ENCODE data around the gene AVPR1B. TPM values are rescaled to one million over a fixed set of nuclear protein-coding genes. Genes with fewer than 3 reads are reported as not detected.
"Not testable (repeated sequence)": the region's sequence is repeated elsewhere in the genome, so short reads cannot be mapped to it uniquely, and the experiment has no call there.

AVPR1B gene
- total RNA-seq, 1 donor from 2014 or later, result not detected

GRCh38 chr1:206080026-206080820 is 37.0 kb downstream of the AVPR1B start:
- no peak for DNase-seq

- no peak for DNase-seq
These were observed 38.1 kb downstream of the AVPR1B start for GRCh38 chr1:206079135-206079534.

GRCh38 chr1:206075786-206076755 is 41.1 kb downstream of the AVPR1B start:
- no peak for DNase-seq

DNA sequence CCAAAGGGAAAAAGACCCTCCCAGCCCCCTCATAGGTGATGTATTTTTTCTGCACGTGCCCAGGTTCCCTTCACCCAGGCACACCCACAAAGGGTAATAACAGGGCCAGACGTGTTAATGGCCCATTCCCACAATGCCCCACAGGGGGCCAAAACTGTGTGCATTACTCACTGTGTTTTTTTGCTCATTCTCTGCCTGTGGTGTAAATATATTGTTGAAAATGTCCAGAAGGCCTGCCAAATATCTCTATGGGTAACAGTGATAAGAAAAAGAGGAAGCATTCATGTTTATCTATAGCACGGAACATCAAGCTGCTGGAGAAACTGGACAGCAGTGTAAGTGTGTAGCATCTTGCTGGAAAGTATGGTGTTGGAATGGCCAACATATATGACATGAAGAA is 42.3 kb downstream of the AVPR1B start:
- peak; percentile 7 for DNase-seq

GRCh38 chr1:206070627-206071304 is 46.4 kb downstream of the AVPR1B start:
- no peak for DNase-seq

DNA sequence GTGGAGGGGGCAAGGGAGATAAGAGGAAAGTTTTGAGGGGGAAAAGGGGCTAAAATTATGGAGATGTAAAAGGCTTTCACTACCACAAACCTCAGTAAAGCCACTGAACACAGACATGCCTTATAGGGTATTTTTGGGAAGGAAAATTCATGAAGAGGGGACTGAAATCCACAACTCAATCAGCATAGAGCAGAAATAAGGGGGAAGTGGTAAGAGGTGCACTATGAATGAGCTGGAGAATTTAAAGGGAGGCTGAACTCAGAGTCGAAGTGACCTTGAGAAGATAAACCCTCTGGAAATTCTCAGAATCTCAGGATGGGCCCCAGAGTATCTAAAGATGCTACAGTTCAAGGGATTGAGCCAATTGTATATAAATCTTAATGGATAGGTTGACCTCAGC is 48.9 kb downstream of the AVPR1B start:
- no peak for DNase-seq

DNA sequence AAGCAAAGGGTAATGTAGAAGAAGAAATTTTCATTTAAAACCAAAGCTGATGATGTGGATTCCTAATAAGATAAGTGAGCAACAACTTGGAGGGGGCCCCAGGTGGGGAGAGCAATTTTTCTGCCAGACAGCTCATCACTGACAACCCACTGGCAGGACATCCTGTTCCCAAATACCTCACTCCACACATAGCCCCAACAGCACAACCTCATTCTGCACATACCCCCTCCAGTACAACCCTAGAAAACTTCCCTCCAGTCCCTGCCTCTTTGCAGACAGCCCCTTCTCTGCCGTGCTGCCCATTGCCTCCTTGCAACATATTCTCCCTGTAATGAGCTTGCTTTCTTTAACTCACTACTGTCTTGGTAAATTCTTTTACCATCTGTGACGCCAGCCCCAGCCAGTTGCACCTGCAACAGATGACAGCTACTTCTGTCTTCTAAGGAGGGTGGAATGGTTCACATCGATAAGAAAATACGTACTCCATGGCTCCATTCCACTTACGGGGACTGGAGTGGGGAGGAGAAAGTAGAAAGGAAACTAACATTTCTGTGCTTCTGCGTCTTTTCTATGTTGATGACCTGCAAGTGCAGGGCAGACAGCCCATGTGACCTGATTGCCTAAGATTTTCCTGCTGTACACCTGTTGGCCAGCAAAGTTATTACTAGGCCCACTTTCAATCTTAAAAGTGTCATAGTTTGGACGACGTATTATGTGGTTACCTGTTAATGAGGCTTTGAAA is 49.5 kb downstream of the AVPR1B start:
- DNase-seq, result no peak

GRCh38 chr1:206066479-206067171 is 50.6 kb downstream of the AVPR1B start:
- DNase-seq, result no peak

DNA sequence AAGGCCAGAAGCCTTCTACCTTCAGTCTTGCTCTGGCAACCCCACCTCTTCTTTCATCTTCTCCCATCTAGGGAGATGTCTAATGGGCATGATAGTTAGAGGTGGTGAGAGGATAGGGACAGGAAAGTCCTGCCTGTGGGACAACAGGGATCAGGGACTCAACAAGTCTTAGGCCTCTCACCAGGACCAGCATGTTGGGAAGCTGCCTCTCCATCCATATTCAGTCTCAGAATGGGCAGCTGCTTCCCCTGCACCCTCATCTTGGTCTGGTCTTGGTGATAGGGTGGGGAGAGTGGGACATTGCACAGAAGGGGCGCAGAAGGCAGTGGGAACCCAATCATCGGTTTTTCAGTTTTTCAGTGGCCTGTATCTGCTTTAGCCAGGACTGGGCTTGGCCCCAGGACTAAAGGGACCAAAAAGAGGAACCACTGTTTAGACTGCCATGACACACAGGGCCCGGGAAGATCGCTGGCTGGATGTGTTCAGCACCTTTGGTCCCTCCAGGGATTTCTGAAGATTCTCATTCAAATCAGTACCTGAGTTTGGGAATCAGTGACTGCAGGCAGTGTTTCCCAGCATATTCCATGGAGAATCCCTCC is 51.5 kb downstream of the AVPR1B start:
- no peak for DNase-seq

- not testable (repeated sequence) for DNase-seq
These were observed 52.7 kb downstream of the AVPR1B start for GRCh38 chr1:206064501-206064900.

DNA sequence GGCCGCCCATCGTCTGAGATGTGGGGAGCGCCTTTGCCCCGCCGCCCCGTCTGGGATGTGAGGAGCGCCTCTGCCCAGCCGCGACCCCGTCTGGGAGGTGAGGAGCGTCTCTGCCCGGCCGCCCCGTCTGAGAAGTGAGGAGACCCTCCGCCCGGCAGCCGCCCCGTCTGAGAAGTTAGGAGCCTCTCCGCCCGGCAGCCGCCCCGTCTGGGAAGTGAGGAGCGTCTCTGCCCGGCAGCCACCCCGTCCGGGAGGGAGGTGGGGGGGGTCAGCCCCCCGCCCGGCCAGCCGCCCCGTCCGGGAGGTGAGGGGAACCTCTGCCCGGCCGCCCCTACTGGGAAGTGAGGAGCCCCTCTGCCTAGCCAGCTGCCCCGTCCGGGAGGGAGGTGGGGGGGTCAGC is 53.2 kb downstream of the AVPR1B start:
- DNase-seq, result not testable (repeated sequence)

- no peak for DNase-seq
These were observed 54.7 kb downstream of the AVPR1B start for GRCh38 chr1:206062464-206062863.

GRCh38 chr1:206060844-206061243 is 56.3 kb downstream of the AVPR1B start:
- no peak for DNase-seq

Other genes with a start within 250 kb of the AVPR1B start
- 0.09 TPM in 1 of 2 replicates, not detected in the other for gene SLC26A9, start 173.9 kb downstream of the AVPR1B start, total RNA-seq
- not detected in 2 replicates for gene RAB7B, start 114.0 kb downstream of the AVPR1B start, total RNA-seq
- gene CTSE, start 93.5 kb downstream of the AVPR1B start, total RNA-seq, result not detected in 2 replicates
- not detected in 2 replicates for gene RHEX, start 64.2 kb downstream of the AVPR1B start, total RNA-seq
- gene FAM72A, start 85.5 kb upstream of the AVPR1B start, total RNA-seq, result 5.9 and 8.0 TPM in 2 replicates
- 102 and 108 TPM in 2 replicates for gene SRGAP2, start 86.2 kb upstream of the AVPR1B start, total RNA-seq

Data from dermis blood vessel endothelial cell (primary cell).